ENCODE results near the gene GPC6. TPM values are rescaled to one million over a fixed set of nuclear protein-coding genes. Genes with fewer than 3 reads are reported as not detected.

Gene GPC6
- total RNA-seq, 2 experiments from 2014 or later, result not detected

- Histone ChIP-seq H3K27ac (ENCODE audit: low read depth, low read length, poor library complexity, severe bottlenecking) (no peak overlapping the region), H2AFZ (ENCODE audit: low read length) (no peak overlapping the region), H3K9me2 (ENCODE audit: insufficient read depth, low read length) (no peaks in the 10 kb centered on the region), H3K79me2 (ENCODE audit: insufficient read depth, low read depth, low read length) (no peaks in the 10 kb centered on the region), H3K36me3 (ENCODE audit: insufficient read depth, low read length) (no peaks in the 10 kb centered on the region), H3K9me3 (ENCODE audit: low read length) (no peaks in the 10 kb centered on the region), H3K4me3 (ENCODE audit: low read depth, low read length, poor library complexity, severe bottlenecking) (no peak overlapping the region), H4K20me1 (ENCODE audit: insufficient read depth, low read length) (no peaks in the 10 kb centered on the region; the same call in 1 of the 2 replicates), H3K4me1 (ENCODE audit: insufficient read depth, low read length, poor library complexity, severe bottlenecking) (no peaks in the 10 kb centered on the region), H3K4me2 (ENCODE audit: low read length) (no peak overlapping the region)
- ChIA-PET POLR2A (no interaction called here), CTCF (ENCODE audit: unreplicated experiment) (no interaction called here)
- BruUV-seq (replicated peaks), result no TSS peak
- intact Hi-C loops (cut with micrococcal nuclease; ENCODE audit: unreplicated experiment), result no loop called here
- TF ChIP-seq EZH2phosphoT487 (IDR thresholded peaks at IDR 0.05; ENCODE audit: borderline replicate concordance, low read depth, low read length) (no peak), CTCF (conservative IDR thresholded peaks at IDR 0.05; ENCODE audit: low read length) (no peak)
- DNase-seq (ENCODE audit: low spot score), result no peak
Measured at GRCh38 chr13:94269557-94269956, 1043.0 kb downstream of the GPC6 start.

GRCh38 chr13:94270556-94270955 lies 1043.9 kb downstream of the GPC6 start:
- intact Hi-C loops (cut with micrococcal nuclease; ENCODE audit: unreplicated experiment), result no loop called here
- no peak overlapping the region for H3K4me3 ChIP-seq (ENCODE audit: low read depth, low read length, poor library complexity, severe bottlenecking)
- no peaks in the 10 kb centered on the region for H3K36me3 ChIP-seq (ENCODE audit: insufficient read depth, low read length)
- POLR2A ChIA-PET, result interaction anchor here (0.6 kb wide), 1 partner anchor 78 kb away, joined by 4 read pairs; no protein-coding TSS in a partner anchor
- H3K4me2 ChIP-seq (ENCODE audit: low read length), result no peak overlapping the region
- H4K20me1 ChIP-seq (ENCODE audit: insufficient read depth, low read length), result no peaks in the 10 kb centered on the region; the same call in 1 of the 2 replicates
- BruUV-seq (replicated peaks), result no TSS peak
- CTCF ChIA-PET (ENCODE audit: unreplicated experiment), result no interaction called here
- no peak overlapping the region for H3K27ac ChIP-seq (ENCODE audit: low read depth, low read length, poor library complexity, severe bottlenecking)
- no peaks in the 10 kb centered on the region for H3K9me2 ChIP-seq (ENCODE audit: insufficient read depth, low read length)
- TF ChIP-seq CTCF (conservative IDR thresholded peaks at IDR 0.05; ENCODE audit: low read length) (no peak), EZH2phosphoT487 (IDR thresholded peaks at IDR 0.05; ENCODE audit: borderline replicate concordance, low read depth, low read length) (no peak)
- no peak for DNase-seq (ENCODE audit: low spot score)
- no peaks in the 10 kb centered on the region for H3K4me1 ChIP-seq (ENCODE audit: insufficient read depth, low read length, poor library complexity, severe bottlenecking)
- H3K79me2 ChIP-seq (ENCODE audit: insufficient read depth, low read depth, low read length), result no peaks in the 10 kb centered on the region
- H2AFZ ChIP-seq (ENCODE audit: low read length), result no peak overlapping the region
- H3K9me3 ChIP-seq (ENCODE audit: low read length), result no peaks in the 10 kb centered on the region

- no peaks in the 10 kb centered on the region for H3K9me3 ChIP-seq (ENCODE audit: low read length)
- H4K20me1 ChIP-seq (ENCODE audit: insufficient read depth, low read length), result no peaks in the 10 kb centered on the region; the same call in 1 of the 2 replicates
- no peak overlapping the region for H3K4me3 ChIP-seq (ENCODE audit: low read depth, low read length, poor library complexity, severe bottlenecking)
- no peaks in the 10 kb centered on the region for H3K79me2 ChIP-seq (ENCODE audit: insufficient read depth, low read depth, low read length)
- no peak for DNase-seq (ENCODE audit: low spot score)
- H3K9me2 ChIP-seq (ENCODE audit: insufficient read depth, low read length), result no peaks in the 10 kb centered on the region
- intact Hi-C loops (cut with micrococcal nuclease; ENCODE audit: unreplicated experiment), result no loop called here
- H3K4me1 ChIP-seq (ENCODE audit: insufficient read depth, low read length, poor library complexity, severe bottlenecking), result no peaks in the 10 kb centered on the region
- no peak overlapping the region for H2AFZ ChIP-seq (ENCODE audit: low read length)
- TF ChIP-seq EZH2phosphoT487 (IDR thresholded peaks at IDR 0.05; ENCODE audit: borderline replicate concordance, low read depth, low read length) (no peak), CTCF (conservative IDR thresholded peaks at IDR 0.05; ENCODE audit: low read length) (no peak)
- ChIA-PET CTCF (ENCODE audit: unreplicated experiment) (no interaction called here), POLR2A (no interaction called here)
- no peak overlapping the region for H3K27ac ChIP-seq (ENCODE audit: low read depth, low read length, poor library complexity, severe bottlenecking)
- BruUV-seq (replicated peaks), result no TSS peak
- no peaks in the 10 kb centered on the region for H3K36me3 ChIP-seq (ENCODE audit: insufficient read depth, low read length)
- H3K4me2 ChIP-seq (ENCODE audit: low read length), result no peak overlapping the region
Measured at GRCh38 chr13:94272038-94272437, 1045.4 kb downstream of the GPC6 start.

Data from OCI-LY7 (cell line).